Thyroid gland (tissue), 4 donors: ENCODE data around the gene MYT1.

Source experiments
- CTCF ChIP-seq, 6 experiments: fragments of 200-600 bp in 3 of 6; fragments of 450-650 bp in 3 of 6; sonication (generic) in 3 of 6; IDR thresholded peaks; one replicate each; pipeline ENCODE4 v1.5.1; 2016 to 2019; ENCODE audit warnings: antibody characterized with exemption in 6 of 6, mild to moderate bottlenecking in 2 of 6, inconsistent platforms in 1 of 6, moderate library complexity in 1 of 6
- POLR2A ChIP-seq, 2 donors: fragments of 450-650 bp; IDR thresholded peaks; one replicate each; pipeline ENCODE4 v1.6.1; 2017; ENCODE audit warnings: antibody characterized with exemption in 2 of 2, mild to moderate bottlenecking in 2 of 2, moderate library complexity in 1 of 2

- TF ChIP-seq POLR2A (IDR thresholded peaks at IDR 0.05) (no peak), CTCF (IDR thresholded peaks at IDR 0.05) (no peak)
Observed at GRCh38 chr20:64271636-64272035, 107.4 kb downstream of the MYT1 start.
